Right atrium auricular region (tissue), 2 donors: Measurements from ENCODE around the gene IDI1. TPM values are rescaled to one million over a fixed set of nuclear protein-coding genes. Genes with fewer than 3 reads are reported as not detected.
A peak's percentile ranks its signal among the peaks of the same experiment; 100 is the strongest.

Experiments used
- DNase-seq: peaks from one replicate; pipeline ENCODE4 v3.0.0-alpha.2; 2019; ENCODE audit warnings: low spot score
- H3K27ac ChIP-seq, 2 donors: fragments of 200-600 bp; sonication (generic); 1 replicate in 1 of 2; 2 replicates in 1 of 2; pipeline ENCODE4 v1.5.1; 2016 to 2019
- H3K27me3 ChIP-seq, 2 donors: fragments of 200-600 bp; sonication (generic); one replicate each; pipeline versions ENCODE4 v1.5.1 to v1.6.0; 2017 to 2019
- H3K36me3 ChIP-seq: fragments of 200-600 bp; sonication (generic); one replicate; pipeline ENCODE4 v1.5.1; 2016
- H3K4me1 ChIP-seq, 2 donors: fragments of 200-600 bp; sonication (generic); one replicate each; pipeline versions ENCODE4 v1.5.1 to v1.6.0; 2017 to 2019
- H3K4me3 ChIP-seq, 2 donors: fragments of 200-600 bp; sonication (generic); 1 replicate in 1 of 2; 2 replicates in 1 of 2; pipeline ENCODE4 v1.5.1; 2017 to 2019; ENCODE audit warnings: mild to moderate bottlenecking in 1 of 2, moderate library complexity in 1 of 2
- H3K9me3 ChIP-seq, 2 donors: fragments of 200-600 bp; sonication (generic); one replicate each; pipeline ENCODE4 v1.5.1; 2019
- CTCF ChIP-seq, 2 donors: fragments of 200-600 bp; sonication (generic); IDR thresholded peaks; one replicate each; pipeline ENCODE4 v1.5.1; 2019; ENCODE audit warnings: antibody characterized with exemption in 2 of 2
- total RNA-seq, 2 donors: library from RNA; depleted of rRNA; stranded (reverse); fragments of >200 nt; gene quantifications; one replicate each; pipeline ENCODE4 v1.1.0, GENCODE V29; 2016

The IDI1 gene
- total RNA-seq, 2 donors from 2014 or later = 16.7 to 24.3 TPM

DNA sequence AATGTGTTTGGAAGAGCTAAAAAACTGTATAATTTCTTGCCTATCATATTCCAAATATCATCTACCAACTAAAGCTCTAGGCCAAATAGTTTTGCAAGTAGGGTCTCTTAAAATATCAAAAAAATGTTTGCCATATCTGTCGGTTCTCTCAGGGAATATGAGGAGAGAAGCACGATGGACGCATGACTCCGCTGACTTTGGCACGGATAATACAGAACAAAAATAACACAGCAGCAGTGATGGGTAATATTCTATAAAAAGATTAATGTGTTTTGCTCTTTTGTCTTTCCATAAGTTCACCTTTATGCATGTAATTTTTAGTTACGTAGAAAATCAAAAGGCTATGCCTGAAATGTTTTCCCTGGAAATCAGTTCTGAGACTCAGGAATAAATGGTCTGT, 22.3 kb downstream of the IDI1 start:
- Histone ChIP-seq H3K27ac (peak overlapping the region; percentile 10 to 71), H3K9me3 (no peaks in the 10 kb centered on the region), H3K4me3 (no peak overlapping the region), H3K27me3 (no peaks in the 10 kb centered on the region), H3K4me1 (no peaks in the 10 kb centered on the region), H3K36me3 (no peaks in the 10 kb centered on the region)
- DNase-seq = no peak
- TF ChIP-seq CTCF (IDR thresholded peaks at IDR 0.05) = no peak

GRCh38 chr10:1025683-1026082, 23.2 kb downstream of the IDI1 start, which contains the start of gene IDI2:
IDI2 (minus strand) TSS chr10:1025859; CDS start chr10:1024723, 1,136 bp downstream.
- no peak for TF ChIP-seq CTCF (IDR thresholded peaks at IDR 0.05)
- Histone ChIP-seq H3K27ac (peak within 1 kb of the TSS; percentile 21 to 71), H3K4me3 (no peak within 1 kb of the TSS), H3K4me1 (no peaks in the 10 kb centered on the region), H3K27me3 (no peaks in the 10 kb centered on the region), H3K9me3 (no peaks in the 10 kb centered on the region), H3K36me3 (no peaks in the 10 kb centered on the region)
- no peak for DNase-seq

GRCh38 chr10:1024103-1024502, 24.8 kb downstream of the IDI1 start:
- Histone ChIP-seq H3K27me3 (no peaks in the 10 kb centered on the region), H3K4me3 (no peak overlapping the region), H3K9me3 (no peaks in the 10 kb centered on the region), H3K4me1 (no peaks in the 10 kb centered on the region), H3K36me3 (no peaks in the 10 kb centered on the region), H3K27ac (peak overlapping the region in 1 of 2 donors; percentile 7)
- no peak for DNase-seq
- no peak for TF ChIP-seq CTCF (IDR thresholded peaks at IDR 0.05)

DNA sequence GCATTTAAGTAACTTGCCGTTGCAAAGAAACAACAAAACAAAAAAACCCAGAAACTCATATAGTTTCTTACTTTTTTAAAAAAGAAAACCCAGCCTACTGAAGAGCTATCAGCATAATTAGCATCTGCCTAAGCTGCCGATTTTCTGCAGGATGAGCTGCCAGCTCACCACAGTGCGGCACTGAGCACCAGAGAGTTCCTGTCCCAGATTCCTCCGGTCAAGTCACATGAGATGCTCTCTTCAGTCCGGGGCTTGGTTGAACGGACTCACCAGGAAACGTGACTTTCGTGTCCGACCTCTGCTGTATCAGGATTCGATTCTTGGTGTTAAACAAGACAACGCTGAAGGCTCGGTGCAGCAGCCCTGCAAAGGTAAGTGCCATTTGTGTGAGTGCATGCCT, 26.5 kb downstream of the IDI1 start:
- no peak for DNase-seq

DNA sequence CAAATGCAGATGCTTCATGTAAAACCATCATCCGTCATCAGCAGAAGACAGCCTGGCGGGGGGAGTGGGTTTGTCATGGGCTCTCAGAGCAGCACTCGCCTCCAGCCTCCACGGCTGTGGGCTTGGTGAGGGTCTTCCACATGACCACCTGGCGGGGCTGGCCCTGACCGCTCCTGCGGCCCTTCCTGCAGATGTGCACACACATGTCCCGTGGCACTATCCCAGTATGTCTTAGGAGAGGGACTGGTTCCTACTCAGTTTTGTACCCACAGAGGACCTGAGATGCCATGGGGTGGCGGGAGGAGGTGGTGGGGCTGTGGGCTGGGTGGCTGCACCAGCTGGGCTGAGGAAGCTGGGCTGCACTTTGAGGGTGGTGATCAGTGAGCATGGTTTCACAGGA, 28.0 kb downstream of the IDI1 start:
- TF ChIP-seq CTCF (IDR thresholded peaks at IDR 0.05) = no peak
- no peaks in the 10 kb centered on the region for H3K27me3 ChIP-seq
- H3K27ac ChIP-seq = no peak overlapping the region
- no peaks in the 10 kb centered on the region for H3K9me3 ChIP-seq
- DNase-seq = no peak
- H3K36me3 ChIP-seq = peaks cover 23% of the 10 kb centered on the region
- no peaks in the 10 kb centered on the region for H3K4me1 ChIP-seq
- no peak overlapping the region for H3K4me3 ChIP-seq

More for the DNA sequence above, 26.5 kb downstream of the IDI1 start:
- Histone ChIP-seq H3K9me3 (no peaks in the 10 kb centered on the region), H3K4me3 (peak overlapping the region; percentile 12 to 36), H3K27me3 (no peaks in the 10 kb centered on the region), H3K4me1 (no peaks in the 10 kb centered on the region), H3K36me3 (peaks cover 9% of the 10 kb centered on the region), H3K27ac (peak overlapping the region; percentile 57 to 66)
- TF ChIP-seq CTCF (IDR thresholded peaks at IDR 0.05) = peak in 1 of 2 donors; percentile 37

DNA sequence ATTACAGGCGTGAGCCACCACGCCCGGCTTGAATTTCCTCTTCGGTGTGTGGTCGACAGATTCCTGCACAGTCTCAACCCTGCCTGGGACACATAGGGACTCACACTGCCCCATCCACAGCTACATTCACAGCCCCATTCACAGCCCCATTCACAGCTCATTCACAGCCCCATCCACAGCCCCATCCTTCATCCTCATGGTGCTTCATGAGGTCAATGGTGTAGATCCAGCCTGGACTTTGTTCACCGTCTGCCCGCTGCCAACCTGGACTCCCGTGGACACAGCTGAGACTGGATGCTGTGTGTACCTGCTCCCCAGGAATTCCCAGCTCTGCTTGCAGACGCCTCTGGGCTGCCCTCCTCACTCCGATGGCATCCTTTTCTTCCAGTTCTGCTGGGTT, 28.5 kb downstream of the IDI1 start:
- Histone ChIP-seq H3K4me1 (no peaks in the 10 kb centered on the region), H3K4me3 (no peak overlapping the region), H3K27me3 (no peaks in the 10 kb centered on the region), H3K9me3 (no peaks in the 10 kb centered on the region), H3K36me3 (peaks cover 28% of the 10 kb centered on the region), H3K27ac (no peak overlapping the region)
- TF ChIP-seq CTCF (IDR thresholded peaks at IDR 0.05) = no peak
- DNase-seq = peak; percentile 34
